WTC11 (cell line): Measurements from ENCODE around the gene GFOD2. TPM values are rescaled to one million over a fixed set of nuclear protein-coding genes. Genes with fewer than 3 reads are reported as not detected.
A peak's percentile ranks its signal among the peaks of the same experiment; 100 is the strongest.

Experiments used
- ATAC-seq: fragments of 200-7000 bp; cut with Tn5 transposase; 2 replicates; pipeline ENCODE4 v1.10.0; 2021; ENCODE audit warnings: mild to moderate bottlenecking, moderate library complexity
- CTCF ChIA-PET: fragments of 300-600 bp; sonication (Branson Sonifier 250); formaldehyde crosslinking; loops from one replicate; lab custom pipeline; 2021; ENCODE audit warnings: antibody characterized with exemption; lab: Charles Lee
- POLR2A ChIA-PET: fragments of 350-600 bp; sonication (Branson Sonifier 250); formaldehyde crosslinking; loops from one replicate; lab custom pipeline; 2021; ENCODE audit warnings: antibody characterized with exemption; lab: Charles Lee
- DNase-seq: peaks from one replicate; pipeline ENCODE4 v3.0.0; 2021; ENCODE audit warnings: low spot score
- H3K27ac Mint-ChIP-seq: 2 replicates; pipeline ENCODE4 v1.8.0; 2021; ENCODE audit warnings: mixed read lengths
- H3K27me3 Mint-ChIP-seq: 2 replicates; pipeline ENCODE4 v1.8.0; 2021; ENCODE audit warnings: low read depth, mild to moderate bottlenecking, moderate library complexity, mixed read lengths
- H3K36me3 Mint-ChIP-seq: 2 replicates; pipeline ENCODE4 v1.8.0; 2021; ENCODE audit warnings: mixed read lengths
- H3K4me1 Mint-ChIP-seq: 2 replicates; pipeline ENCODE4 v1.8.0; 2022; ENCODE audit warnings: mixed read lengths
- H3K4me3 Mint-ChIP-seq: 2 replicates; pipeline ENCODE4 v1.8.0; 2021; ENCODE audit warnings: mild to moderate bottlenecking, moderate library complexity, mixed read lengths
- H3K9me3 Mint-ChIP-seq: 2 replicates; pipeline ENCODE4 v1.8.0; 2021; ENCODE audit warnings: mixed read lengths
- ATF1 ChIP-seq: sonication (generic); formaldehyde crosslinking; IDR thresholded peaks from 2 replicates; pipeline ENCODE4 v1.8.1; 2023; ENCODE audit warnings: mild to moderate bottlenecking, moderate library complexity, missing genetic modification reagents
- ATF6 ChIP-seq: sonication (generic); formaldehyde crosslinking; IDR thresholded peaks from 2 replicates; pipeline ENCODE4 v1.8.1; 2023; ENCODE audit warnings: mild to moderate bottlenecking, missing genetic modification reagents
- E2F4 ChIP-seq: sonication (generic); formaldehyde crosslinking; IDR thresholded peaks from 2 replicates; pipeline ENCODE4 v1.8.1; 2022; ENCODE audit warnings: low read depth, mild to moderate bottlenecking, moderate library complexity, missing genetic modification reagents, borderline replicate concordance
- ESRRA ChIP-seq: sonication (generic); formaldehyde crosslinking; IDR thresholded peaks from 2 replicates; pipeline ENCODE4 v1.8.1; 2022; ENCODE audit warnings: mild to moderate bottlenecking, missing genetic modification reagents, borderline replicate concordance
- HMGA2 ChIP-seq: fragments of 250-450 bp; sonication (Bioruptor Pico); IDR thresholded peaks from 2 replicates; pipeline ENCODE4 v1.4.0; 2021; ENCODE audit warnings: mild to moderate bottlenecking, moderate library complexity
- MAX ChIP-seq: sonication (generic); formaldehyde crosslinking; IDR thresholded peaks from 2 replicates; pipeline ENCODE4 v1.8.0; 2022; ENCODE audit warnings: mild to moderate bottlenecking, missing genetic modification reagents
- MYBL2 ChIP-seq: sonication (generic); formaldehyde crosslinking; IDR thresholded peaks from 2 replicates; pipeline ENCODE4 v1.8.1; 2023; ENCODE audit warnings: mild to moderate bottlenecking, moderate library complexity, missing genetic modification reagents
- NR2C2 ChIP-seq: sonication (generic); formaldehyde crosslinking; IDR thresholded peaks from 2 replicates; pipeline ENCODE4 v1.8.0; 2022; ENCODE audit warnings: mild to moderate bottlenecking, missing genetic modification reagents
- PRRX2 ChIP-seq: fragments of 250-450 bp; sonication (Bioruptor Pico); IDR thresholded peaks from 2 replicates; pipeline ENCODE4 v1.8.0; 2021; ENCODE audit warnings: mild to moderate bottlenecking
- SMAD4 ChIP-seq: sonication (generic); formaldehyde crosslinking; IDR thresholded peaks from 2 replicates; pipeline ENCODE4 v1.8.0; 2022; ENCODE audit warnings: mild to moderate bottlenecking, missing genetic modification reagents
- SOX15 ChIP-seq: fragments of 250-450 bp; sonication (Bioruptor Pico); IDR thresholded peaks from 2 replicates; pipeline ENCODE4 v1.9.0; 2021; ENCODE audit warnings: mild to moderate bottlenecking
- TCF7 ChIP-seq: sonication (generic); formaldehyde crosslinking; IDR thresholded peaks from 2 replicates; pipeline ENCODE4 v1.8.0; 2022; ENCODE audit warnings: mild to moderate bottlenecking, low read depth, missing genetic modification reagents, moderate library complexity
- ZMAT4 ChIP-seq: fragments of 250-450 bp; sonication (Bioruptor Pico); IDR thresholded peaks from 2 replicates; pipeline ENCODE4 v1.9.0; 2021; ENCODE audit warnings: mild to moderate bottlenecking
- ZNF219 ChIP-seq: sonication (generic); formaldehyde crosslinking; IDR thresholded peaks from 2 replicates; pipeline ENCODE4 v1.8.0; 2023; ENCODE audit warnings: missing genetic modification reagents, mild to moderate bottlenecking, borderline replicate concordance
- total RNA-seq: library from RNA; stranded (reverse); gene quantifications from 3 replicates; pipeline ENCODE4 v1.2.3, GENCODE V29; 2021
- TF ChIP-seq, protein P1 (sequence below): sonication (generic); formaldehyde crosslinking; IDR thresholded peaks from 2 replicates; pipeline ENCODE4 v1.8.0; 2022; ENCODE audit warnings: mild to moderate bottlenecking, missing genetic modification reagents
- TF ChIP-seq, protein P2 (sequence below): sonication (generic); formaldehyde crosslinking; IDR thresholded peaks from 2 replicates; pipeline ENCODE4 v1.8.1; 2023; ENCODE audit warnings: mild to moderate bottlenecking, missing genetic modification reagents, moderate library complexity
- TF ChIP-seq, protein P3 (sequence below): fragments of 250-450 bp; sonication (Bioruptor Pico); IDR thresholded peaks from 2 replicates; pipeline ENCODE4 v1.8.0; 2021; ENCODE audit warnings: mild to moderate bottlenecking
- TF ChIP-seq, protein P4 (sequence below): sonication (generic); formaldehyde crosslinking; IDR thresholded peaks from 2 replicates; pipeline ENCODE4 v1.8.0; 2023; ENCODE audit warnings: missing genetic modification reagents, mild to moderate bottlenecking, borderline replicate concordance

Gene GFOD2
- total RNA-seq, 1 experiment from 2014 or later, result 29.5 TPM

- TF ChIP-seq ATF6 (CRISPR knock-in tag) (no peak), ZMAT4 (CRISPR knock-in tag) (no peak), HMGA2 (no peak)
- TF ChIP-seq, protein P1, sequence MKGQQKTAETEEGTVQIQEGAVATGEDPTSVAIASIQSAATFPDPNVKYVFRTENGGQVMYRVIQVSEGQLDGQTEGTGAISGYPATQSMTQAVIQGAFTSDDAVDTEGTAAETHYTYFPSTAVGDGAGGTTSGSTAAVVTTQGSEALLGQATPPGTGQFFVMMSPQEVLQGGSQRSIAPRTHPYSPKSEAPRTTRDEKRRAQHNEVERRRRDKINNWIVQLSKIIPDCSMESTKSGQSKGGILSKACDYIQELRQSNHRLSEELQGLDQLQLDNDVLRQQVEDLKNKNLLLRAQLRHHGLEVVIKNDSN (CRISPR knock-in tag), result no peak
Observed at GRCh38 chr16:67701420-67701819, 17.7 kb downstream of the GFOD2 start (continued).

GRCh38 chr16:67699265-67699664 is 19.9 kb downstream of the GFOD2 start:
- Mint-ChIP-seq H3K4me1 (no peaks in the 10 kb centered on the region), H3K4me3 (no peak overlapping the region), H3K36me3 (peaks cover 6% of the 10 kb centered on the region; the same call in 1 of the 2 replicates), H3K27me3 (no peaks in the 10 kb centered on the region), H3K9me3 (no peaks in the 10 kb centered on the region), H3K27ac (no peak overlapping the region)
- ChIA-PET CTCF (no interaction called here), POLR2A (no interaction called here)
- ATAC-seq (no peak), DNase-seq (no peak)
- TF ChIP-seq ATF6 (CRISPR knock-in tag) (no peak), PRRX2 (no peak), TCF7 (CRISPR knock-in tag) (no peak), MAX (CRISPR knock-in tag) (no peak), SOX15 (no peak), NR2C2 (CRISPR knock-in tag) (no peak), E2F4 (CRISPR knock-in tag) (no peak), ZNF219 (CRISPR knock-in tag) (no peak), SMAD4 (CRISPR knock-in tag) (no peak), MYBL2 (CRISPR knock-in tag) (no peak), ESRRA (no peak)
- TF ChIP-seq, protein P2, sequence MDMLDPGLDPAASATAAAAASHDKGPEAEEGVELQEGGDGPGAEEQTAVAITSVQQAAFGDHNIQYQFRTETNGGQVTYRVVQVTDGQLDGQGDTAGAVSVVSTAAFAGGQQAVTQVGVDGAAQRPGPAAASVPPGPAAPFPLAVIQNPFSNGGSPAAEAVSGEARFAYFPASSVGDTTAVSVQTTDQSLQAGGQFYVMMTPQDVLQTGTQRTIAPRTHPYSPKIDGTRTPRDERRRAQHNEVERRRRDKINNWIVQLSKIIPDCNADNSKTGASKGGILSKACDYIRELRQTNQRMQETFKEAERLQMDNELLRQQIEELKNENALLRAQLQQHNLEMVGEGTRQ (CRISPR knock-in tag), result no peak

DNA sequence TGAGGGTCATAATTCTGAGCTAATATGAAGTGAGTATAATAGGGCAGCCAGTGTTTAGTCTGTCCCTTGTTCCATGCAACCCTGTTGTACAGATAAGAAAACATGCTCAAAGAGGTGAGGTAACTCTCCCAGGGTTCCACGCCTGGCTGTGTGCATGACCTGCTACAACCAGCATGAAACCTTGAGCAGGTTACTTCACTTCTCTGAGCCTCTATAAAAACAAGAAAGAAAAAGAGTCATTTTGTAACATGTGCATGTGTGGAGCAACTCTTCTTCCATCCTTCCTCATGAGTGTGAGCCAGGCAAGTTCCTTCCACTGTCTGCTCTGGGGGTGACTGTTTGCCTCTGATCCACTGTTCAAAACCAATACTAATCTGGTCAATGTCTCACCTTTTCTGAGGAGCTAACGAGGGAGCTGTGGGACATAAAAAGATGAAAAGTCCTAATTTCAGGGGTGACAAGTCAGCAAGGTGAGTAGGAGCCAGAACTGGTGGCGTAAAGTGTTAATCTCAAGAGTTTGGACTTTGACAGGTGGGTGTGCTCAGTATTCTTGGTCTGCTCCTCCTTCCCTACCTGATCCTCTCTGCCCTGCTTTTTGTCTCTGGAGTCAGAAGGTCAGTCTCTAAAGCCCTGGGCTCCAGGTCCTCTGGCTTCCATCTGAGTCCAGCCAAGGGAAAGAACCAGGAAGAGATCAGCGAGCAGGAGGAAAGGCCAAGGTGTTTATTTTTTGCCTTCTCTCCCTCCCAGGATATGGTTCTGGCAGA is 21.5 kb downstream of the GFOD2 start:
- Mint-ChIP-seq H3K9me3 (no peaks in the 10 kb centered on the region), H3K4me1 (no peaks in the 10 kb centered on the region), H3K36me3 (peaks cover 6% of the 10 kb centered on the region; the same call in 1 of the 2 replicates), H3K27ac (0 out of 2 replicates have a peak overlapping the region, but pooled peaks have one; percentile 26), H3K4me3 (no peak overlapping the region), H3K27me3 (no peaks in the 10 kb centered on the region)
- ChIA-PET CTCF (no interaction called here), POLR2A (no interaction called here)
- ATAC-seq, result no peak
- no peak for DNase-seq
- TF ChIP-seq, protein P3, sequence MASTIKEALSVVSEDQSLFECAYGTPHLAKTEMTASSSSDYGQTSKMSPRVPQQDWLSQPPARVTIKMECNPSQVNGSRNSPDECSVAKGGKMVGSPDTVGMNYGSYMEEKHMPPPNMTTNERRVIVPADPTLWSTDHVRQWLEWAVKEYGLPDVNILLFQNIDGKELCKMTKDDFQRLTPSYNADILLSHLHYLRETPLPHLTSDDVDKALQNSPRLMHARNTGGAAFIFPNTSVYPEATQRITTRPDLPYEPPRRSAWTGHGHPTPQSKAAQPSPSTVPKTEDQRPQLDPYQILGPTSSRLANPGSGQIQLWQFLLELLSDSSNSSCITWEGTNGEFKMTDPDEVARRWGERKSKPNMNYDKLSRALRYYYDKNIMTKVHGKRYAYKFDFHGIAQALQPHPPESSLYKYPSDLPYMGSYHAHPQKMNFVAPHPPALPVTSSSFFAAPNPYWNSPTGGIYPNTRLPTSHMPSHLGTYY, result no peak
- TF ChIP-seq ATF1 (CRISPR knock-in tag) (no peak), ZMAT4 (CRISPR knock-in tag) (no peak)
- TF ChIP-seq, protein P4, sequence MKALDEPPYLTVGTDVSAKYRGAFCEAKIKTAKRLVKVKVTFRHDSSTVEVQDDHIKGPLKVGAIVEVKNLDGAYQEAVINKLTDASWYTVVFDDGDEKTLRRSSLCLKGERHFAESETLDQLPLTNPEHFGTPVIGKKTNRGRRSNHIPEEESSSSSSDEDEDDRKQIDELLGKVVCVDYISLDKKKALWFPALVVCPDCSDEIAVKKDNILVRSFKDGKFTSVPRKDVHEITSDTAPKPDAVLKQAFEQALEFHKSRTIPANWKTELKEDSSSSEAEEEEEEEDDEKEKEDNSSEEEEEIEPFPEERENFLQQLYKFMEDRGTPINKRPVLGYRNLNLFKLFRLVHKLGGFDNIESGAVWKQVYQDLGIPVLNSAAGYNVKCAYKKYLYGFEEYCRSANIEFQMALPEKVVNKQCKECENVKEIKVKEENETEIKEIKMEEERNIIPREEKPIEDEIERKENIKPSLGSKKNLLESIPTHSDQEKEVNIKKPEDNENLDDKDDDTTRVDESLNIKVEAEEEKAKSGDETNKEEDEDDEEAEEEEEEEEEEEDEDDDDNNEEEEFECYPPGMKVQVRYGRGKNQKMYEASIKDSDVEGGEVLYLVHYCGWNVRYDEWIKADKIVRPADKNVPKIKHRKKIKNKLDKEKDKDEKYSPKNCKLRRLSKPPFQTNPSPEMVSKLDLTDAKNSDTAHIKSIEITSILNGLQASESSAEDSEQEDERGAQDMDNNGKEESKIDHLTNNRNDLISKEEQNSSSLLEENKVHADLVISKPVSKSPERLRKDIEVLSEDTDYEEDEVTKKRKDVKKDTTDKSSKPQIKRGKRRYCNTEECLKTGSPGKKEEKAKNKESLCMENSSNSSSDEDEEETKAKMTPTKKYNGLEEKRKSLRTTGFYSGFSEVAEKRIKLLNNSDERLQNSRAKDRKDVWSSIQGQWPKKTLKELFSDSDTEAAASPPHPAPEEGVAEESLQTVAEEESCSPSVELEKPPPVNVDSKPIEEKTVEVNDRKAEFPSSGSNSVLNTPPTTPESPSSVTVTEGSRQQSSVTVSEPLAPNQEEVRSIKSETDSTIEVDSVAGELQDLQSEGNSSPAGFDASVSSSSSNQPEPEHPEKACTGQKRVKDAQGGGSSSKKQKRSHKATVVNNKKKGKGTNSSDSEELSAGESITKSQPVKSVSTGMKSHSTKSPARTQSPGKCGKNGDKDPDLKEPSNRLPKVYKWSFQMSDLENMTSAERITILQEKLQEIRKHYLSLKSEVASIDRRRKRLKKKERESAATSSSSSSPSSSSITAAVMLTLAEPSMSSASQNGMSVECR, result no peak
